ENCODE results near the gene NKD1.

NKD1 gene

GRCh38 chr16:50681021-50681885, 133.1 kb downstream of the NKD1 start, which contains the start of gene SNX20:
Gene SNX20 (minus strand): TSS chr16:50681312. CDS start chr16:50677526, 3,786 bp downstream.
- no peak for DNase-seq

- DNase-seq = no peak
Observed at GRCh38 chr16:50683689-50684374, 135.6 kb downstream of the NKD1 start.

GRCh38 chr16:50684823-50685461, 136.7 kb downstream of the NKD1 start:
- no peak for DNase-seq

- no peak for DNase-seq
Observed at GRCh38 chr16:50685462-50686063, 137.4 kb downstream of the NKD1 start.

GRCh38 chr16:50688083-50688482, 139.9 kb downstream of the NKD1 start:
- no peak for DNase-seq

GRCh38 chr16:50688867-50689266, 140.7 kb downstream of the NKD1 start:
- DNase-seq = no peak

- no peak for DNase-seq
Observed at GRCh38 chr16:50690177-50690576, 142.0 kb downstream of the NKD1 start.

- DNase-seq = no peak
Observed at GRCh38 chr16:50692644-50692998, 144.4 kb downstream of the NKD1 start.

GRCh38 chr16:50692999-50693781, 145.0 kb downstream of the NKD1 start, which contains the start of gene NOD2:
Gene NOD2 (plus strand): TSS chr16:50693606. CDS start chr16:50699496, 5,890 bp downstream.
- DNase-seq = no peak

- no peak for DNase-seq
Observed at GRCh38 chr16:50694206-50694605, 146.0 kb downstream of the NKD1 start.

- DNase-seq = no peak
Observed at GRCh38 chr16:50695017-50696000, 147.1 kb downstream of the NKD1 start.

GRCh38 chr16:50696126-50696525, 147.9 kb downstream of the NKD1 start:
- no peak for DNase-seq

GRCh38 chr16:50696575-50697420, 148.6 kb downstream of the NKD1 start:
- DNase-seq = peak; percentile 15

- no peak for DNase-seq
Observed at GRCh38 chr16:50697421-50697715, 149.2 kb downstream of the NKD1 start.

- peak; percentile 4 for DNase-seq
Observed at GRCh38 chr16:50697881-50698767, 149.9 kb downstream of the NKD1 start.

All from HCEC 1CT (cell line).